HG03439 (cell line): ENCODE data around the gene HOPX.
"Not testable (repeated sequence)": the region's sequence is repeated elsewhere in the genome, so short reads cannot be mapped to it uniquely, and the experiment has no call there.

ENCODE experiments used
- ATAC-seq: cut with Tn5 transposase; IDR thresholded peaks from one replicate; pipeline ENCODE4 v1.9.1; 2021; ENCODE audit warnings: mild to moderate bottlenecking, moderate library complexity; ENCODE audit not compliant: unreplicated experiment

HOPX gene

DNA sequence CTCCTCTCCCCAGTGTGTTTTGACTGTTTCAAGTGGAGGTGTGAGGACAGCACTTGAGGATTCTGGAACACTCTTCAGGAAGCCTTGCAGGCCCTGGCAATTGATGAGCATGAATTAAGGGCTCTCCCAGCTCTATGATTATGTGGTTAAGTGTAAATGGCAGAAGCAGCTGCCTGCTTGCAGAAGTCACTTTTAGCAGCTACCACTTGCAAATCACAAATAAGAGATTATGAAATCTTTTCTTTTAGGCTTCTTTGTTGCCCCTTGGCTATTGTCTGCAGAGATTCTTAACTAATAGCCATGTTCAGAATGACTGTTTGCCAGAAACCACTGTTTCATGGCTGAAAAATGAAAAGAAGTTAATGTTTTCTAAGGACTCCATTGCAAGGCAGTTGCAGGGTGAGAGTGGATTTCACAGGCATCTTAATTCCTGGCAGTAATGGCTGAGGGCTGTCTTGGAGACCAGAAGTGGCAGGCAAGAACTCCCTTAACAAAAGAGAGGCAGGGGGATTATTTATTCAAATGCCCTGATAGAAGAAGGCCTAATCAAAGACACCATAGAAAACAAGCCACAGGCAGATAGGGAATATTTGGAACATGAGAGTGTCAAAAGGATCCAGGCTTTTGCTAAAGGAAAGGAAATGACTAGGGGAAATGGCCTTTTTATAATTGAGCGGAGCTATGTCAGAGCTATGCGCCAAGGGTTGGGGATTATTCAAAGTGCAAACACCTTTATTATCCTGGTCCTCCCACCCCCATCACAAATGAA lies 8.3 kb upstream of the HOPX start:
- no peak for ATAC-seq

- ATAC-seq = no peak
Measured at GRCh38 chr4:56688094-56688647, 7.1 kb upstream of the HOPX start.

DNA sequence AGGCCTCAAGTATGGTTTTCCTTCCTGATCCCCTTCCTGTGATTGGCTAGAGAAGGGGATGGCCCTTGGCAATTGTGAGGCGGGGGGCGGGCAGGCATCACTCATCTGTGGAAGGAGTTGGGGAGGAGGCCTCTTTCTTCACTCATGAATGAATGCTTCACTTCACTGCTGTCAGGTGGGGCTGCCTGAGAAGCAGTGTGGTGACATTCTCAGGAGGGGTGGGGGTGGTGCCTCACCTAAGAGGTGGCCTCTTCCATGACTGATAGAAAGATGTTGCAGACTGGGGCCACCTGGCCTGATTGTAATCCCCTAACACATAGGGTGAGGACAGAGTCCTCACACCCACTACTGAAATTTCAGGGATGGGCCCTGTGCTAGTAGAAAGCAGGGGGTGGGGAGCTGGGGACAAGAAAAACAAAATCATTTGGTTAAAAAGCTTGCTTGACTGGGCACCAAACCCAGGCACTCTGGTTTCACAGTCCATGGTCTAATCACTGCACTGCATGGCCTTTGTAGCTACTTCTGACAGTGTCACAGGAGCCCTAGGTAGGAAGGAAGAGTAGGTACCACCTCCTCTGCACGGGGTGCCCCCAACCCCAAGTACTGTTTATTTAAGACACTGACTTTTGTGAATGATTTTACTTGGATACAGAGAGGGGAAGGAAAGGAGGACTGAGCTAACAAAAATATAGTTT lies 5.6 kb upstream of the HOPX start:
- ATAC-seq = no peak

- ATAC-seq = no peak
Measured at GRCh38 chr4:56684320-56685050, 3.4 kb upstream of the HOPX start.

DNA sequence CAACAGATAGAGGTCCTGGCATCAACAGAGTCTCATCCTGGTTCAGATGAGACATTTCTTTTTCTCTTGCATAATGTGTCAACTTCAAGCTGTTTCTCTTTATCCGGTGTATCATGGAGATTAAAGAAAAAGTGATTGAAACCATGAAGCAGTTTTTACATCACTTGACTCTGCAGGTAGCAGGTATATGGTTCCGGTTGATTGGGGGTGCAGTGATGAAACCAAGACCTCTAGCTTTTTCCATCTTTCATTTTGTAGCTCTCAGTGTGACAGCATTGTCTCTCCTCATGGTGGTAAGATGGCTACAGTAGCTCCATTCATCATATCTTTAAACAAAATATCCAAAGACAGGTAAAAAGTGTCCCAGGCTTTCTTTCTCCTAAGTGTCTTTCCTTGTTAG lies 2.4 kb upstream of the HOPX start:
- no peak for ATAC-seq

DNA sequence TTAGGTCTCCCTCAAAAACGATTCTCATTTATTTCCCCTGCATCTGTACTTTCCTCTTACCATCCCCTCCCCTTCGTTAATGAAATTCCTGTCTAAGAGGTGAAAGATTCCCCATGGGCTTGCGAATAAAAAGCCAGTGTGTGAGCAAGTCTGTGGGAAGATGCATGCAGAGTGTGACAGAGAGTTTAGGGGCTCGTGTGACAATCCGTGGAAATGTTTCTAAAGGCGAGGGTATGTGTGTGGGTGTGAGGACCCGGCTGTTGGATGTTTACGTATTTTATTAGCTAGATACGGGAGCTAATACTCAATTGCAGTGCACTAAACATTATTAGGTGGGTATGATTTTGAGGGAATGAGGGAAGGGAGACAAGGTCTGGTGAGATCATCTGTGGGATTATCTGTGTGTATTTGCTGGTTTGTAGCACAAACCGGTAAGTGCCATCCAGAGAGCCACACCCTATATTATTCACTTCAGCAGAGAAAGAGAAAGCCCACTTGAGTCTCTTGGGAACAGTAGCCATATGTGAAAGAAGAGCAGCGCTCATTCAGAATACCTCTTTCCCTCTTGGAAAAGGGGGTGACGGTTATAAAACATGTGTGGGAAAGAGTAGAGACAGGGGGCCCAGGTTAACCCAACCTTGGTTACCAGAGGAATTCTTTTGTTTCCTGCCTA lies 893 bp upstream of the HOPX start:
- ATAC-seq = no peak

DNA sequence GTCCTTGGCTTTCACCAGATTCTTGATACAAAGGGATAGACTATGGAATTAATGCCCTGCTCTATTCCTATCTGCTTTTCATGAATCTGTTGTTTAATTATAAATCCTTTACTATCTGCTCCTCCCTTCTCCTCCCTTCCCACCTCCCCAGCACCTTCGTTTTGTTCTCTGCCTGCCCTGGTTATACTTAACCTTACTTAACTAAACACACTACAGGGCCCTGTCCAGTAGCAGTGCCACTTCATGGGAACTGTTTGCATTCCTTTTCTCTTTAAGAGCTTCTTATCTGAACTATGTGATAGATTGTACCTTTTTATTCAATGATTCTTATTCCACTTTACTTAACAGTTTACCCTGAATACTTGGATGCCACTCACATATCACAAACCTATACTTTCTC lies 830 bp downstream of the HOPX start:
- ATAC-seq = no peak

DNA sequence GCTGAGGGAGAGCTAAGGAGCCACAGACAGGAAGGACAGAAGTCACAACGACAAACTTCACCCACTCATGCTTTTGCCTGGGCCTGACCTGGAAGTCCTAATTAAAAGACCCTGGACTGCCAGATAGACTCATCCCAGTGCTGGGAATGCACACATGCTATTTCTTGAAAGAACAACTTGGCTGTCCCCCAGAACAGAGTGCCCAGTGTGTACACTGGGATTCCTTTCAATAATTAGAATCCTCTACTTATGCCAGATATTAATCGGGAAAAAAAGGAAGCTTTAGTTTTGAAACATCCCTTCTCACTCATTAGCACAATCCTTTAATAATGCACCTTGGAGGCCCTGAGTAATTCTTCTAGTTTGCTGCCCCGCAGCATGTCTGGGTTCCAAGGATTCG lies 3.4 kb downstream of the HOPX start:
- ATAC-seq = no peak

DNA sequence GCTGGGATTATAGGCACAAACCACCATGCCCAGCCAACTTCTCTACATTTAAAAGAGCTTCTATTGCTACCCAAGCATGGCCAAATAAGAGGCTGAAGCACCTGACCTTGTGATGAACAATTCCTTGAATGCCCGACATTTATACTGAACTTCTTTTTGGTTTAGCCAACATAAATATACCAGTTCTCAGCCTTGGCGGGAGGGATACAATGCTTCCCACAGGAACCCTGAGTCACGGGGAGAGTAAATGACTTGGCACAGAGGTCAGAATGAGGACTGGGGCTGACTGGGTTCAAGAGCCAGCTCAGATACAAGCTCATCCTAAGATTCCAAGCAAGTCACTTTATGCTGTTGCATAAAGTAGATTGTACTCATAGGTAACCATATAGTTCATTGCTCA lies 6.1 kb downstream of the HOPX start:
- ATAC-seq = no peak

GRCh38 chr4:56671860-56672259 lies 9.2 kb downstream of the HOPX start:
- ATAC-seq = no peak

DNA sequence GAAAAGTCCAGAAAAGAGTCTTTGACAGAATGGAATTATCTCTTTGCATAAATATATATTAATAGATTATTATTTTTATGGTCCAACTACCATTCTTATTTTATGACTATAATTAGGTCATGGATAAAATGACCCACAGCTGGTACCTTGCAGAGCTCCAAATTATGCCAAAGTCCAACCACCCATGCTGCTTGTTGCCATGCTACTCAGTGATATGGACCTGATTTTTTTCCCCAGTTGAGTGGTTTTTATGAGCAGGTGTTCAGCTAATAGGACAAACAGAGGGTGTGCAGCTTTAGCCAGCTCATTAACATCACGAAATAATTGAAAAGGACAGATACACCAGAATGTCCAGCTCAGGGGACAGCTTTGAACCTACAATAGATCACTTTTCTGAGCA lies 9.7 kb downstream of the HOPX start:
- no peak for ATAC-seq

DNA sequence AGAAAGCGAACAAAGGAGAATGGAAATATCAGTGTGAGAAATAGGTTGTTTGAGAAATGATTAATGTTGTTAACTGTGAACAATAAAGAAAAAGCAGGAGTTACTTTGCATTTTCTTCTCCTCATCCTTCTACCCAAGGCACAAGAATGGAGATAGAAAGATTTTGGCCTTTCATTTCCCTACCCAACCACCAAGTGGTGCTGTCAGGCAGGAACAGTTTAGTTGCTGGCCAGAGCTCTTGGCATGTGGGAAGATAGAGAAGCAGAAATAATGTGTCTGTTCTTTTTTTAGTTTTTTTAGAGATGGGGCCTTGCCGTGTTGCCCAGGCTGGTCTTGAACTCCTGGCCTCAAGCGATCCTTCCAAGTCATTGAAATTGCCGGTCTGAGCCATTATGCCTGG lies 12.8 kb downstream of the HOPX start:
- no peak for ATAC-seq

DNA sequence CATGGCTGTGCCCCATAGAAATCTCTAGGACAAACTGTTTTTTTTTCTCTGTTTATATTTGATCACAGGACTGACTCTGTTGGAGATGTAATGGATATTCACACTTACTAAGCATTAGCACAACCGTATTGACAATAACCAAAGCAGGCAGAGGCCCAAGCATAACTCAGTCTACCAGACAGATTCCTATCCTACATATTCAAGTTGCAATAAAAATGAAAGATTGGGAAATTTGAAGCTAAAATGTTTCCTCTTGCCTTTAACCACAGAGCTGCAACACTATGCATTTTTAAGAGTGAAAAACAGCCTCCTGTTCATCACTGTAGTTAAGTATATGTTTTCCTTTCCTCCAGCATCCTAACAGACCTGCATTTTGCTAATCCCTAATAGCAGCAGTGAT lies 13.7 kb downstream of the HOPX start:
- not testable (repeated sequence) for ATAC-seq

DNA sequence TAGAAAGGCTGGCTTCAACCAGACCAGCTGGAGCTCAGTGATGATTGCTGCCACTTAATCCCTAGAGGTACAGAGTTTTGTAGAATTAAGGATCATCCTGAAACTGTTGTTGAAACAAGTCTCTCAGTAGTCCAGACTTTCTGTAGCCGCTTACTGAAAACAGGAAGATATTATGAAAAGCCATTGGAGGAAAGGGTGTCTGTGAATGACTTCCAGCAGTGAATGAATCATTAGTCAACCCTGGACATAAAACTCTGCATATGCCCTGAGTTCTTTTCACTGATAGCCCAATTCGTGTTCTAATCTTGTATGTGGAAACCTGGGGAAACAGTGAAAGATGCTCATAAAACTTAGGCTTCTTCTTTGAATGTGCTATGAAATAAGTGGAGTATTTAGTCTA lies 14.8 kb downstream of the HOPX start:
- ATAC-seq = no peak

- no peak for ATAC-seq
Measured at GRCh38 chr4:56665781-56666180, 15.3 kb downstream of the HOPX start.

- ATAC-seq = no peak
Measured at GRCh38 chr4:56662782-56663468, 18.2 kb downstream of the HOPX start.

DNA sequence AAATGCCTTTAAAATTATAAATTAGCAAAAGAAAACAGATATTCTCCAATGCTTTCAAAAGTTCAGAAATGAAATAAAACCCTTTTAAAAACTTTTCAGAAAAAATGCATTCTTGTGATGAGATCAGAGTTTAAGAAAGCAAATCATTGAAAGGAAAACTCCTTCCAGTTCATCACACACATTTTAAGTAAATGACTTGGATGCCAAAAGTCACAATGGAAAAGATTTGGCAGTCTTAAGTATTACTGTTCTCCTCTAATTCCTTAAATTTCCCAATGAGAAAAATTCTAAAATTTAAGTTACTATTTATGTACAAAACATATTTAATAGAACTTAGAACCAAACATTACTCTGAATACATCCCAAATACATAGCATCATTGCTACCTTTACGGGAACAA lies 21.1 kb downstream of the HOPX start:
- ATAC-seq = no peak

DNA sequence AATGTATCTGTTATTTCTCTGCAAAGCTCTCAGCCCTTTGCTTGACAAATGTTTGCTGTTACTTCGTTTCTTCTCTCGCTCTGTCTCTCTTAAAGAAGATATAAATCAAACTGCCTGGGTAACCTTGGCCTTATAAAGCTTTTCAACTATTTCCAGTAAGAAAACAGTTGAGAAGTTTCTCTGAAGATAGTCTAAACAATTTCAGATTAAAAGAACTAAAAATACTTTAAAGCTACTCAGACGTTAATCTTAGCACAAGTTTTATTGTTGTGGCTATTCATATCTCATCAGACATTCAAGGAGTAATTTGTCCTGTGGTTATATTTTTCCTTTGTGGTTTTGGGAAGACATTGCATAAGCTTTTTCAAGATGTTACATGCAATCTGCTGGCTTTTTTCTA lies 22.6 kb downstream of the HOPX start:
- no peak for ATAC-seq

GRCh38 chr4:56657818-56658217 lies 23.3 kb downstream of the HOPX start:
- ATAC-seq = no peak

DNA sequence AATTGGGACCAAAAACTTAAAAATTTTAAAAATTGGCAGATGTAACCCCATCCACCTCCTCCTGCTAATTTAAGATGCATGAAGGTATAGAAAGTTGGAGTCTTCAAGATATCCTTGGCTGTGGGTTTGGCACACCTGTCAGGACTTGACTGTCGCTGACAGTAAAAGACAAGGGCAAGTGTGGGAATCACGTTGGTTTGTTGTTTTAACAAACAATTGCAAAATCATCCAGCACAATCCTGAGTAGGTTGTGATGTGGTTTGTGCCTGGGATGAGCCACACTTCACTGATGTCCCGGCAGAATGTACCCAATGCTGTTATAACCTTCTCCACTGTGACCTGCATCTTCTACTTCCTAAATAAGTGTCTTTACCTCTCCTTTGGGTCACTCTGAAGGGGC lies 24.0 kb downstream of the HOPX start:
- ATAC-seq = no peak

DNA sequence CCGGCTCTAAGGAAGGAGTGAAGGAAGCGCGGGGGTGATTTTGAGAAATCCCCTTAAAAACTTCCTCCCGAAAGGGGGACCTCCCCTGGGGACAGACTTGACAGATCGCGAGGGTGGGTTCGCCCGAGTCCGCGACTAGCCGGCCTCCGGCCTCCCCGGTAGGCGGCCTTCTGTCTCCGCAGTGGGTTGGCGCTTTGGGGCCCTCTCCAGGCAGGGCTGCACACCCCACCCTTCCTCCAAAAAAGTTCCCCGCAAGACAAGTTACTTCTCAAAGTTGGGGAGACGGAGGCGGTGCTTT lies 24.8 kb downstream of the HOPX start:
- ATAC-seq = no peak
